CD4-positive, alpha-beta T cell treated with Interleukin-4 for 1 hour (primary cell): ENCODE data around the gene DIS3L2.

ENCODE experiments used
- DNase-seq, 2 donors: peaks; one replicate each; pipeline ENCODE4 v3.0.0-alpha.2; 2020 to 2022

Gene DIS3L2

GRCh38 chr2:231960810-231961348, 634 bp upstream of the DIS3L2 start:
- no peak for DNase-seq

DNA sequence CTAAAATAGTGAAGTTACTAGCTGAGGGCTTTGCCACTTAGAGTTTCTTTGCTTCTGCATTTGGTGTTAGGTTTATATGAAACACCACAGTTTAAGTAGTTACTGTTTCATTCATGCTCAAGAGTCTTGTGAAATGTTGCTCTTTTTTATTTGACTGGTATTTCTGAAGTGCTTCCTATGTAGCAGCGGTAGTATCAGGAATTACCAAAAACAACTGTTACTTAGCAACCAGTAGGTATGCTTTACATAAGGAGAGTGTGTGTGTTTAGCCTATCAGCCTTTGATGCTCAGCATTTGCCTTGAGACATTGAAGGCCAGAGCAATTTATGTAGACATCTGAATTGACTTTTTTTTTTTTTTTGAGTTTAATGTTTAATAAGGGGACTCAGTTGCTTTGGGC, 3.6 kb downstream of the DIS3L2 start:
- no peak for DNase-seq

- no peak for DNase-seq
Measured at GRCh38 chr2:231966886-231967285, 5.4 kb downstream of the DIS3L2 start.

GRCh38 chr2:231968820-231969219, 7.3 kb downstream of the DIS3L2 start:
- no peak for DNase-seq

GRCh38 chr2:231970461-231970860, 8.9 kb downstream of the DIS3L2 start:
- no peak for DNase-seq

DNA sequence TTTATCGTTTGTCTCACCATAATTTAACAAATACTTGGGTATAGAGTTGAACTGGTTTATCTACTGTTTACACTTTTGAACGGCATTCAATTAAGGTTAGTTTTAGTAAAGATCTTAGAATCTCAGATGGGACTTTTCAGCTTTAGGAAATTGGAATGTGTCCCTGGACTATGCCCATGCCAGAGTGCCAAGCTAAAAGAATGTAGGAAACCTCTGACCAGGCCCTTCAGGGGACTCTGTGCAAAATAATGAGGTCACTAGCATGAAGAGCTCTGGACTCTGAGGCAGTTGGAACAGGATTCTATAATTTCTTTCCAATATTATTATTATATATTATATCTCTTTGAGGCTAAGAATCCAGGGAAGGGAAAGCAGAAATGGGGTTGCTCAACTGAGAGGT, 13.5 kb downstream of the DIS3L2 start:
- no peak for DNase-seq

- no peak for DNase-seq
Measured at GRCh38 chr2:231977430-231977829, 15.9 kb downstream of the DIS3L2 start.

- DNase-seq: no peak
Measured at GRCh38 chr2:231984992-231985391, 23.5 kb downstream of the DIS3L2 start.

DNA sequence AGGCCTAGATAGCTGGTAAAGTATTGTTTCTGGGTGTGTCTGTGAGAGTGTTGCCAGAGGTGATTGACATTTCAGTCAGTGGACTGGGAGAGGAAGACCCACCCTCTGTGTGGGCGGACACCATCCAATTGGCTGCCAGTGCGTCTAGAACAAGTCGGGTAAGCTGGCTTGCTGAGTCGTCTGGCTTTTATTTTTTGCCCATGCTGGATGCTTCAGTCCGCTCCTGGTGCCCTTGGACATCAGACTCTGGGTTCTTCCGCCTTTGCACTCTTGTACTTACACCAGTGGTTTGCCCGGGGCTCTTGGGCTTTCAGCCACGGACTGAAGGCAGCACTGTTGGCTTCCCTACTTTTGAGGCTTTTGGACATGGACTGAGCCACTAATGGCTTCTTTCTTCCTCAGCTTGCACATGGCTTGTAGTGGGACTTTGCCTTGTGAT, 24.3 kb downstream of the DIS3L2 start:
- no peak for DNase-seq

- no peak for DNase-seq
Measured at GRCh38 chr2:231987124-231987727, 25.7 kb downstream of the DIS3L2 start.

GRCh38 chr2:231988179-231988866, 26.8 kb downstream of the DIS3L2 start:
- no peak for DNase-seq

DNA sequence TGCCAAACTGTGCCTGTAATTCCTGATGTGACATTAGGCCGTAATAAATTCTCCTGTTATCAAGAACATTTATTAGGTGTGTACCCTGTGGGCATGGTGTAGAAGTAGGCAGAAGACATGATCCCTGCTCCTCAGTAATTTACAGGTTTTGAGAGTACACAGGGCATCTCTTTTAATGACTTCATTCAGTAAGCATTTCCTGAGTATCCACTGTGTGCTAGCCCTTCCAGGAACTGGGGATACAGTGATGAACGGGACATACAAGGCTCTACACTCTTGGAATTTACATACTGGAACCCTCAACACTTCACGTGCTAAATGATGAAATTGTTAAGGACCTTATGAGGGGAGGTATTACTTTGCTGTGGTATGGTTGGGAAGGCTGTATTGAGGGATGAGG, 30.2 kb downstream of the DIS3L2 start:
- DNase-seq: no peak

DNA sequence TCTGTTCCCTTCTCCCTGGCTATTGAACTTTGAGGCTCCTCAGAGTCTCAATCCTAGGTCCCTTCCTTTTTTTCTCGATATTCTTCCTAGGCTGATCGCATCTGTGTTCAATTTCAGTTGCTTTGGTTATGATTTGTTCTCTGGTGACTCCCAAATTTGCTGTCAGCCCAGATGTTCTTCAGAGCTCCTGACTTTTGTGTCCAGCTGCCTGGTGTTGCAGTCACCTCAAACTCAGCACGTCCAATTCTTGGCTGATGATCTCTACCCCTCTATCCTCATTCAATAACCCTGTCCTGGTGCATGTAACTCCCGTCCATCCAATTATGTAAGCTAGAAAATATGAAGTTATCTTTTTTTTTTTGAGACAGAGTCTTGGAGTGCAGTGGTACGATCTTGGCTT, 31.4 kb downstream of the DIS3L2 start:
- DNase-seq: no peak

DNA sequence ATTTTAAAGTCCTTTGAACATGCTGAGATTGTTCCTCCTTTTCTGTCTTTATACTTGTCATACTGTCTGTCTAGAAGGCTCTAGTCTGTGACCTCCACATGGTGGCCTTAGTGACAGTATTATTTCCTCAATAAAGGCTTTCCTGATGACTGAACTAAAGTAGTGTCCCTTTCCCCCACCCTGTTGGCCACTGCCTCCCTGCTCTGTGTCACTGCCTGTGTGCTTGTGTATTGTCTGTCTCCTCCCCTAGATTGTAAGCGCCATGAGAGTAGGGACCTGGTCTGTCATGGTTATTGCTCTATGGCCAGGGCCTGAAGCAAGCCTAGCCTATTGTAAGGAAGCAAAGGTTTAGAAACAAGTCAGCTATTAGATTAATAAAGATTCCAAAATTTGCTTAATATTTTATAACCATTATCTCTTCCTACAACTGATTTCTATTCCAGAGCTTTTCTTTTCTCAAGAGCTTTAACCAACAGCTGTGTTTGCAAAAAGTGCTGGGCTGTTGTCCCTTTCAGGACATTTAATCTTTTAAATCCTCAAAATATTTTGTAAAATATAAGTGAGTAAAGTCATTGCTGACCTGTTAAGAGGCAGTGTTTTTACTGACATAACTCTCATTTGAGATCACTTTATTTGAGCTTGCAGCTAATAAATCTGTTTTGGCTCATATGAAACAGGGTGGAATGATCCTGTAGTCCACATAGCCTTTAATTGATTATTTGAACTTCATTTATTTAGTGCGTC, 35.5 kb downstream of the DIS3L2 start:
- DNase-seq: no peak

- DNase-seq: no peak
Measured at GRCh38 chr2:231998046-231998445, 36.5 kb downstream of the DIS3L2 start.

- DNase-seq: no peak
Measured at GRCh38 chr2:232000439-232000838, 38.9 kb downstream of the DIS3L2 start.

DNA sequence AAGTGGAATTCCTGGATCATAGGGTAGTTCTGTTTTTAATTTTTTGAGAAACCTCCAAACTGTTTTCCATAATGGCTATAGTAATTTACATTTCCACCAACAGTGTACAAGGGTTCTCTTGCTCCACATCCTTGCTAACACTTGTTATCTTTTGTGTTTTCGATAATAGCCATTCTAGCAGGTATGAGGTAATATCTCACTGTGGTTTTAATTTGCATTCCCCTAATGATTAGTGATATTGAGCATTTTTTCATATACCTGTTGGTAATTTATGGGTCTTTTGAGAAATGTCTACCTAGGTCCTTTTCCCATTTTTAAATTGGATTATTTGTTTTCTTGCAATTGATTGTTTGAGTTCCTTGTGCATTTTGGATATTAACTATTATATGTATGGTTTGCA, 39.6 kb downstream of the DIS3L2 start:
- DNase-seq: no peak

DNA sequence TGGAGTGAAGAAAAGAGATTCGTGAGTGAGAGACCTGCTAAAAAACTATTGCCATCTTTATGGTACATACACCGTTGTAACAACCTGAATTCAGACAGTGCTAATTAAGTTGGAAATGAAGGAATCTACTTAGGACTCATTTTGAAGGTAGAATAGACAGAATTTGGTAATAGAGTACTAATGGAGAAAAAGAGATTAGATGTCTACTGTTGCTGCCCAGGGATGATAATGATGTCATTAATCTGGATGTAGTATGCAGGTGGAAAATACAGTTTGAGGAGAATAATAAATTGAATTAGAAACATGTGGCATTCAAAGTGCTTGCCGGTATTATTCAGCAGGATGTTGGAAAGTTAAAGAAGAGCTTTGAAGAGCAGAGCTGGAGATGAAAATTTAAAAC, 44.7 kb downstream of the DIS3L2 start:
- no peak for DNase-seq

GRCh38 chr2:232008907-232009638, 47.6 kb downstream of the DIS3L2 start:
- no peak for DNase-seq

GRCh38 chr2:232009639-232010274, 48.2 kb downstream of the DIS3L2 start:
- DNase-seq: no peak

GRCh38 chr2:232013701-232014353, 52.3 kb downstream of the DIS3L2 start:
- DNase-seq: no peak

- no peak for DNase-seq
Measured at GRCh38 chr2:232014681-232015080, 53.2 kb downstream of the DIS3L2 start.
